SKM-1 treated with dmso at 0.1 percent for 144 hours (cell line): ENCODE measurements around the gene TNKS2.

Source experiments
- DNase-seq: peaks from one replicate; lab custom pipeline; 2025; ENCODE audit not compliant: unreplicated experiment; lab: John Stamatoyannopoulos, UW

Gene TNKS2

DNA sequence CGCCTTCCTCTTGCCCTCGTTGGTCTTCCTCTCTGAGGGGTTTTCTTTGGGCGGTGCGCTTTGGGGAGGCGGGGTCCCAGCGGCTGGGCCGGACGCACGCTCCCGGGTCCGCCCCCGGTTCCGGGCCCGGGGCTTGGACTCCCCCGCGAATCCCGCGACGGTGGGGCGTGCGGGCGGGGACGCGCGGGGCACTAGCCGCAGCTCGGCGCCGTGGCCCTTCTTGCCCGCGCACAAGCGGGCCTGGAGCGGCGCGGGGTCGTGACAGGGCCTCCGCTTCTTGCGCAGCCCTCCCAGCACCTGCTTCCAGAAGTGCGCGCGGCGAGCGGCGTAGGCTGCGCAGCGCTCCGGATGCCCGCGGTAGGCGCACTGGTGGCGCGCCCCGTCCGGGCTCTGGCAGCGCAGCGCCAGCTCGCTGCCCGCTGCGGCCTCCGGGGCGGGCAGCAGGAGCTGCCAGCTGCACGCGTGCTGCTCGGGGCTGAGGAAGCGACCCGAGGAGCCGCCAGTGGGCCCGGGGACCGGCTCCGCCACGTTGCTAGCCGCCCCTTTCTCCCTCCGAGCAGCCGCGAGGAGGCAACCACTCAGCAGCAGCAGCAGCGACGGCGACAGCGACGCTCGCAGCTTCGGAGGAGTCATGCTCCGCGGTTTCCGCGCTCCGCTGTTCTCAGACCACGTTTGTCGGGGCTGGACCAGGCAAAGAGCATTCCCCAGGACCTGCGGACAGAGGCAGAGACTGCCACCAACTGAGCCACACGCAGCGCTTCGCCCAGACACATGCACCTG, 110.3 kb downstream of the TNKS2 start:
- peak; percentile 77 for DNase-seq

DNA sequence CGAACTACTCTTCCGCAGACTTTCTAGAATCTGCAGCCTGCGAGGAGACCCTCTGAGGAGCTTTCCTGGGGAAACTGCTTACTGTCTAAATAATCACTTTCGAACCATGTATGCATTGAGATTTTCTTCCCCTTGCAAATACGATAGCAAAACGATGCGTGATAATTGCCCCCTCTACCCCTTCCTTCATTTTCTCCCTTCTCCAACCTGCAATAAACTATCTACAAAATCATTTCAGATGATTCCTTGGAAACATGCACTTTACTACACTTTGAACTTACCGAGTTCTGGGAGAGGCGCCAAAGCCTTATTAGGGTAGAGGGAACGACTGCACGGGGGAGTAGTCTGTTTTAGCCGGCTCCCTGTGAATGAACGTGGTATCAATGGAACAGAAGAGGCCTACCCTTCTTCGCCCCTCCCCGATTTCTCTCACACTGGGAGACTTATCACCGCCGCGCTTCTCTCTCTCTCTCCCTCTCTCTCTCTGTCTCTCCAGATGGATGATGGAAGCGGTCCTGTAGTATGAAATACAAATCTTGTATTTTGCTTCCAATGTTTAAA, 111.0 kb downstream of the TNKS2 start, which contains the start of gene FGFBP3:
TSS of gene FGFBP3 (minus strand) at position 370 of the 561 bp plus-strand sequence. CDS start 517 bp downstream, outside the sequence.
- peak; percentile 61 for DNase-seq

DNA sequence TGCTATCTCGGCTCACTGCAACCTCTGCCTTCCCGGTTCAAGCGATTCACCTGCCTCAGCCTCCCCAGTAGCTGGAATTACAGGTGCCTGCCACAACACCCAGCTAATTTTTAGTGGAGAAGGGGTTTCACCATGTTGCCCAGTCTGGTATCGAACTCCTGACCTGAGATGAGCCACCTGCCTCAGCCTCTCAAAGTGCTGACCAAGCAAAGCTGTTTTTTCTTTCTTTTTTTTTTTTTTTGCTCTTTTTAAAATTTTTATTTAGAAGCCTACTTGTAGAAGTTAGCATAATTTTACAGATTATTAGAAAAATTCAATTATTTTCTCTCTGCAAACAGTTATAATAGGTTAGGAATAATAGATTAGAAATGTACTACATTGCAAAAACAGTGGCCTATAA, 112.2 kb downstream of the TNKS2 start:
- DNase-seq: no peak
